Inflammatory macrophage treated with lipopolysaccharide for 1 hour (primary cell): ENCODE results near the gene TTF2.
"Not testable (repeated sequence)": the region's sequence is repeated elsewhere in the genome, so short reads cannot be mapped to it uniquely, and the experiment has no call there.

Source experiments
- DNase-seq, 2 donors: peaks; one replicate each; pipeline ENCODE4 v3.0.0-alpha.2; 2020 to 2022

Gene TTF2

GRCh38 chr1:117093870-117094621 lies 33.9 kb downstream of the TTF2 start:
- peak in 1 of 2 donors; percentile 23 for DNase-seq

GRCh38 chr1:117094841-117095604 lies 34.9 kb downstream of the TTF2 start:
- no peak for DNase-seq

GRCh38 chr1:117096951-117097408 lies 36.9 kb downstream of the TTF2 start:
- no peak for DNase-seq

- no peak for DNase-seq
These were observed 37.3 kb downstream of the TTF2 start for GRCh38 chr1:117097443-117097842.

GRCh38 chr1:117098287-117098890 lies 38.3 kb downstream of the TTF2 start:
- DNase-seq: no peak

GRCh38 chr1:117101334-117101733 lies 41.2 kb downstream of the TTF2 start:
- DNase-seq: no peak

- not testable (repeated sequence) for DNase-seq
These were observed 41.7 kb downstream of the TTF2 start for GRCh38 chr1:117101858-117102257.

GRCh38 chr1:117104986-117105385 lies 44.9 kb downstream of the TTF2 start:
- DNase-seq: no peak

- DNase-seq: no peak
These were observed 45.6 kb downstream of the TTF2 start for GRCh38 chr1:117105722-117106121.

GRCh38 chr1:117106478-117106877 lies 46.4 kb downstream of the TTF2 start:
- peak in 1 of 2 donors; percentile 13 for DNase-seq

GRCh38 chr1:117107364-117107763 lies 47.2 kb downstream of the TTF2 start:
- no peak for DNase-seq

- DNase-seq: no peak
These were observed 50.6 kb downstream of the TTF2 start for GRCh38 chr1:117110774-117111173.

GRCh38 chr1:117112047-117112717 lies 52.1 kb downstream of the TTF2 start:
- no peak for DNase-seq

GRCh38 chr1:117113199-117113598 lies 53.1 kb downstream of the TTF2 start:
- no peak for DNase-seq

GRCh38 chr1:117114877-117115276 lies 54.8 kb downstream of the TTF2 start:
- no peak for DNase-seq

GRCh38 chr1:117116090-117116783 lies 56.1 kb downstream of the TTF2 start:
- no peak for DNase-seq

- no peak for DNase-seq
These were observed 56.6 kb downstream of the TTF2 start for GRCh38 chr1:117116784-117117130.

GRCh38 chr1:117117697-117118096 lies 57.6 kb downstream of the TTF2 start:
- no peak for DNase-seq

- no peak for DNase-seq
These were observed 58.0 kb downstream of the TTF2 start for GRCh38 chr1:117118137-117118536.

GRCh38 chr1:117119144-117119543 lies 59.0 kb downstream of the TTF2 start:
- not testable (repeated sequence) for DNase-seq

GRCh38 chr1:117120774-117121588 lies 60.9 kb downstream of the TTF2 start:
- no peak for DNase-seq
